HCT116 (cell line): Measurements from ENCODE around the gene ICAM1. TPM values are rescaled to one million over a fixed set of nuclear protein-coding genes. Genes with fewer than 3 reads are reported as not detected.

Experiments used
- ATAC-seq: fragments of 200-7000 bp; cut with Tn5 transposase; 2 replicates; pipeline ENCODE4 v1.9.1; 2020; ENCODE audit warnings: mild to moderate bottlenecking, moderate library complexity
- BruUV-seq: library from RNA; stranded (reverse); fragments of 400-500 nt; replicated peaks from 2 replicates; lab custom pipeline; 2021; lab: Mats Ljungman, UMichigan
- CTCF ChIA-PET: fragments of 300-600 bp; sonication (Branson Sonifier 250); formaldehyde crosslinking; loops from one replicate; lab custom pipeline; 2021; ENCODE audit warnings: antibody characterized with exemption; lab: Charles Lee
- POLR2A ChIA-PET: fragments of 300-600, 350-600 bp; sonication (Branson Sonifier 250); formaldehyde crosslinking; loops from one replicate; lab custom pipeline; 2021; ENCODE audit warnings: antibody characterized with exemption; lab: Charles Lee
- RAD21 ChIA-PET, 2 experiments: fragments of 300-600 bp; sonication (Branson Sonifier 250); formaldehyde crosslinking; loops; one replicate each; lab custom pipeline; 2023; ENCODE audit warnings: low total read pairs in 2 of 2; ENCODE audit not compliant: uncharacterized antibody in 2 of 2, unreplicated experiment in 2 of 2, low non-redundant PET in 1 of 2; lab: Charles Lee
- DNase-seq: peaks from one replicate; pipeline ENCODE4 v3.0.0-alpha.2; 2010; ENCODE audit warnings: low read depth, low spot score
- H2AFZ ChIP-seq: fragments of 200-600 bp; shearing (Covaris generic), sonication (generic); 2 replicates; pipeline ENCODE4 v1.6.1; 2017; ENCODE audit warnings: low read depth, mixed run types, mixed read lengths, antibody characterized with exemption, low read length; ENCODE audit not compliant: poor library complexity, severe bottlenecking
- H3K27ac ChIP-seq: 2 replicates; pipeline ENCODE4 v1.5.1; 2012; ENCODE audit warnings: low read depth, low read length
- H3K27me3 ChIP-seq: fragments of 200-600 bp; sonication (generic); 2 replicates; pipeline ENCODE4 v1.6.1; 2016; ENCODE audit warnings: mixed run types, low read length, mixed read lengths; ENCODE audit not compliant: insufficient read depth
- H3K36me3 ChIP-seq, 2 experiments: fragments of 200-500 bp in 1 of 2; fragments of 200-600 bp in 1 of 2; sonication (Bioruptor generic) in 1 of 2; sonication (generic) in 1 of 2; 2 replicates each; pipeline versions ENCODE4 v1.5.1 to v1.6.1; 2014 to 2016; ENCODE audit warnings: low read length in 2 of 2, inconsistent platforms in 1 of 2, mixed read lengths in 1 of 2, mixed run types in 1 of 2; ENCODE audit not compliant: insufficient read depth in 2 of 2, control insufficient read depth in 1 of 2
- H3K4me1 ChIP-seq, 2 experiments: fragments of 200-600 bp in 1 of 2; sonication (generic) in 1 of 2; 2 replicates each; pipeline versions ENCODE4 v1.5.1 to v1.6.1; 2012 to 2017; ENCODE audit warnings: low read length in 2 of 2, inconsistent platforms in 1 of 2, mild to moderate bottlenecking in 1 of 2, mixed read lengths in 1 of 2, mixed run types in 1 of 2, moderate library complexity in 1 of 2; ENCODE audit not compliant: insufficient read depth in 2 of 2, control insufficient read depth in 1 of 2
- H3K4me2 ChIP-seq: fragments of 200-600 bp; sonication (generic); 2 replicates; pipeline ENCODE4 v1.6.1; 2017; ENCODE audit warnings: mixed run types, low read length, mixed read lengths
- H3K4me3 ChIP-seq, 2 experiments: fragments of 200-600 bp in 1 of 2; sonication (generic) in 1 of 2; replicated peaks in 1 of 2; 2 replicates each; pipeline ENCODE4 v1.5.1; 2011 to 2016; ENCODE audit warnings: low read length in 2 of 2, control low read depth in 1 of 2, low read depth in 1 of 2, mild to moderate bottlenecking in 1 of 2, mixed read lengths in 1 of 2, mixed run types in 1 of 2
- H3K79me2 ChIP-seq: fragments of 200-600 bp; sonication (generic); 2 replicates; pipeline ENCODE4 v1.6.1; 2017; ENCODE audit warnings: mild to moderate bottlenecking, mixed run types, low read length, moderate library complexity, mixed read lengths; ENCODE audit not compliant: insufficient read depth
- H3K9ac ChIP-seq: fragments of 200-600 bp; sonication (generic); 2 replicates; pipeline ENCODE4 v1.6.1; 2016; ENCODE audit warnings: low read length, mixed read lengths
- H3K9me2 ChIP-seq: fragments of 200-600 bp; sonication (generic), shearing (Covaris generic); 2 replicates; pipeline ENCODE4 v1.6.1; 2017; ENCODE audit warnings: mixed run types, mild to moderate bottlenecking, moderate library complexity; ENCODE audit not compliant: insufficient read depth
- H3K9me3 ChIP-seq, 2 experiments: fragments of 200-500 bp in 1 of 2; fragments of 200-600 bp in 1 of 2; sonication (Bioruptor generic) in 1 of 2; sonication (generic) in 1 of 2; 2 replicates each; pipeline ENCODE4 v1.6.1; 2014 to 2017; ENCODE audit warnings: low read length in 2 of 2, mixed read lengths in 2 of 2, inconsistent platforms in 1 of 2, low read depth in 1 of 2, mild to moderate bottlenecking in 1 of 2, mixed run types in 1 of 2, moderate library complexity in 1 of 2; ENCODE audit not compliant: control insufficient read depth in 1 of 2, insufficient read depth in 1 of 2
- H4K20me1 ChIP-seq: fragments of 200-600 bp; sonication (generic), shearing (Covaris generic); 2 replicates; pipeline ENCODE4 v1.6.1; 2017; ENCODE audit warnings: mixed run types, mild to moderate bottlenecking, moderate library complexity; ENCODE audit not compliant: insufficient read depth
- CEBPB ChIP-seq: IDR thresholded peaks from 2 replicates; pipeline ENCODE4 v1.6.1; 2012; ENCODE audit warnings: low read depth
- ELF1 ChIP-seq: IDR thresholded peaks from 2 replicates; pipeline ENCODE4 v1.6.1; 2012; ENCODE audit warnings: low read depth, borderline replicate concordance
- EZH2 ChIP-seq: fragments of 200-600 bp; sonication (generic); IDR thresholded peaks from 2 replicates; pipeline ENCODE4 v1.6.1; 2017; ENCODE audit warnings: antibody characterized with exemption, mixed run types
- EZH2phosphoT487 ChIP-seq: fragments of 200-600 bp; IDR thresholded peaks from 2 replicates; pipeline ENCODE4 v1.6.1; 2018; ENCODE audit warnings: antibody characterized with exemption, borderline replicate concordance
- FOSL1 ChIP-seq: IDR thresholded peaks from 2 replicates; pipeline ENCODE4 v1.6.1; 2012; ENCODE audit warnings: low read depth
- JUND ChIP-seq: IDR thresholded peaks from 2 replicates; pipeline ENCODE4 v1.6.1; 2012
- POLR2A ChIP-seq: IDR thresholded peaks from 2 replicates; pipeline ENCODE4 v1.7.0; 2011; ENCODE audit warnings: borderline replicate concordance; ENCODE audit not compliant: insufficient read depth, insufficient read length; ENCODE audit errors: extremely low read depth
- POLR2AphosphoS5 ChIP-seq: IDR thresholded peaks from 2 replicates; pipeline ENCODE4 v1.6.1; 2011; ENCODE audit warnings: mild to moderate bottlenecking, low read depth, low read length, moderate library complexity
- RAD21 ChIP-seq: IDR thresholded peaks from 2 replicates; pipeline ENCODE4 v1.6.1; 2012; ENCODE audit warnings: low read depth, mild to moderate bottlenecking
- SP1 ChIP-seq: IDR thresholded peaks from 2 replicates; pipeline ENCODE4 v1.6.1; 2012; ENCODE audit warnings: low read depth
- SRF ChIP-seq: IDR thresholded peaks from 2 replicates; pipeline ENCODE4 v1.6.1; 2012; ENCODE audit warnings: low read depth
- YY1 ChIP-seq: IDR thresholded peaks from 2 replicates; pipeline ENCODE4 v1.6.1; 2011; ENCODE audit warnings: low read length, low read depth, moderate library complexity, mild to moderate bottlenecking; ENCODE audit not compliant: insufficient replicate concordance; ENCODE audit errors: extremely low read depth
- ZFX ChIP-seq: fragments of 450-650 bp; IDR thresholded peaks from 2 replicates; pipeline ENCODE4 v1.6.1; 2017
- intact Hi-C: fragments of 100-400 bp; cut with micrococcal nuclease; formaldehyde crosslinking; loops from 2 replicates; pipeline ENCODE4 v1.10.0; 2022
- total RNA-seq: library from RNA; stranded (reverse); gene quantifications from one replicate; pipeline ENCODE4 v1.2.1, GENCODE V29; 2021; ENCODE audit not compliant: unreplicated experiment
- TF ChIP-seq, protein P1 (sequence below): IDR thresholded peaks from 2 replicates; pipeline ENCODE4 v1.6.1; 2012; ENCODE audit warnings: low read depth
- TF ChIP-seq, protein P2 (sequence below): IDR thresholded peaks from 2 replicates; pipeline ENCODE4 v1.6.1; 2012
- TF ChIP-seq, protein P3 (sequence below): IDR thresholded peaks from 2 replicates; pipeline ENCODE4 v1.6.1; 2012
- TF ChIP-seq, protein P4 (sequence below): IDR thresholded peaks from 2 replicates; pipeline ENCODE4 v1.6.1; 2011; ENCODE audit warnings: mild to moderate bottlenecking, low read length, moderate library complexity; ENCODE audit not compliant: insufficient replicate concordance; ENCODE audit errors: extremely low read depth

ICAM1 gene
- total RNA-seq, 1 experiment from 2014 or later, result 5.0 TPM

DNA sequence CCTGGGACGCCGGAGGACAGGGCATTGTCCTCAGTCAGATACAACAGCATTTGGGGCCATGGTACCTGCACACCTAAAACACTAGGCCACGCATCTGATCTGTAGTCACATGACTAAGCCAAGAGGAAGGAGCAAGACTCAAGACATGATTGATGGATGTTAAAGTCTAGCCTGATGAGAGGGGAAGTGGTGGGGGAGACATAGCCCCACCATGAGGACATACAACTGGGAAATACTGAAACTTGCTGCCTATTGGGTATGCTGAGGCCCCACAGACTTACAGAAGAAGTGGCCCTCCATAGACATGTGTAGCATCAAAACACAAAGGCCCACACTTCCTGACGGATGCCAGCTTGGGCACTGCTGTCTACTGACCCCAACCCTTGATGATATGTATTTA, 14.5 kb downstream of the ICAM1 start:
- ATAC-seq (no peak), DNase-seq (no peak)
- CTCF ChIA-PET, result interaction anchor here (1.9 kb wide), 1 partner anchor 26 kb away, joined by 7 read pairs; no protein-coding TSS in a partner anchor
- H3K9me3 ChIP-seq, result no peaks in the 10 kb centered on the region
- POLR2A ChIA-PET, result no interaction called here
- no peaks in the 10 kb centered on the region for H3K9me2 ChIP-seq
- intact Hi-C loops, result no loop called here
- H3K27me3 ChIP-seq, result no peaks in the 10 kb centered on the region
- no TSS peak for BruUV-seq
- H3K36me3 ChIP-seq, result no peaks in the 10 kb centered on the region; a peak in 2 of 4 replicates
- no peak overlapping the region for H3K4me3 ChIP-seq
- RAD21 ChIA-PET, result no interaction called here
- TF ChIP-seq RAD21, result no peak
- TF ChIP-seq POLR2AphosphoS5, result no peak
- no peak for TF ChIP-seq SRF
- TF ChIP-seq, protein P1, sequence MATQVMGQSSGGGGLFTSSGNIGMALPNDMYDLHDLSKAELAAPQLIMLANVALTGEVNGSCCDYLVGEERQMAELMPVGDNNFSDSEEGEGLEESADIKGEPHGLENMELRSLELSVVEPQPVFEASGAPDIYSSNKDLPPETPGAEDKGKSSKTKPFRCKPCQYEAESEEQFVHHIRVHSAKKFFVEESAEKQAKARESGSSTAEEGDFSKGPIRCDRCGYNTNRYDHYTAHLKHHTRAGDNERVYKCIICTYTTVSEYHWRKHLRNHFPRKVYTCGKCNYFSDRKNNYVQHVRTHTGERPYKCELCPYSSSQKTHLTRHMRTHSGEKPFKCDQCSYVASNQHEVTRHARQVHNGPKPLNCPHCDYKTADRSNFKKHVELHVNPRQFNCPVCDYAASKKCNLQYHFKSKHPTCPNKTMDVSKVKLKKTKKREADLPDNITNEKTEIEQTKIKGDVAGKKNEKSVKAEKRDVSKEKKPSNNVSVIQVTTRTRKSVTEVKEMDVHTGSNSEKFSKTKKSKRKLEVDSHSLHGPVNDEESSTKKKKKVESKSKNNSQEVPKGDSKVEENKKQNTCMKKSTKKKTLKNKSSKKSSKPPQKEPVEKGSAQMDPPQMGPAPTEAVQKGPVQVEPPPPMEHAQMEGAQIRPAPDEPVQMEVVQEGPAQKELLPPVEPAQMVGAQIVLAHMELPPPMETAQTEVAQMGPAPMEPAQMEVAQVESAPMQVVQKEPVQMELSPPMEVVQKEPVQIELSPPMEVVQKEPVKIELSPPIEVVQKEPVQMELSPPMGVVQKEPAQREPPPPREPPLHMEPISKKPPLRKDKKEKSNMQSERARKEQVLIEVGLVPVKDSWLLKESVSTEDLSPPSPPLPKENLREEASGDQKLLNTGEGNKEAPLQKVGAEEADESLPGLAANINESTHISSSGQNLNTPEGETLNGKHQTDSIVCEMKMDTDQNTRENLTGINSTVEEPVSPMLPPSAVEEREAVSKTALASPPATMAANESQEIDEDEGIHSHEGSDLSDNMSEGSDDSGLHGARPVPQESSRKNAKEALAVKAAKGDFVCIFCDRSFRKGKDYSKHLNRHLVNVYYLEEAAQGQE, result no peak
- TF ChIP-seq, protein P2, sequence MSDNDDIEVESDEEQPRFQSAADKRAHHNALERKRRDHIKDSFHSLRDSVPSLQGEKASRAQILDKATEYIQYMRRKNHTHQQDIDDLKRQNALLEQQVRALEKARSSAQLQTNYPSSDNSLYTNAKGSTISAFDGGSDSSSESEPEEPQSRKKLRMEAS, result no peak
- no peak for TF ChIP-seq POLR2A
- TF ChIP-seq, protein P3, sequence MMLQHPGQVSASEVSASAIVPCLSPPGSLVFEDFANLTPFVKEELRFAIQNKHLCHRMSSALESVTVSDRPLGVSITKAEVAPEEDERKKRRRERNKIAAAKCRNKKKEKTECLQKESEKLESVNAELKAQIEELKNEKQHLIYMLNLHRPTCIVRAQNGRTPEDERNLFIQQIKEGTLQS, result no peak
- no peak for TF ChIP-seq CEBPB
- TF ChIP-seq, protein P4, sequence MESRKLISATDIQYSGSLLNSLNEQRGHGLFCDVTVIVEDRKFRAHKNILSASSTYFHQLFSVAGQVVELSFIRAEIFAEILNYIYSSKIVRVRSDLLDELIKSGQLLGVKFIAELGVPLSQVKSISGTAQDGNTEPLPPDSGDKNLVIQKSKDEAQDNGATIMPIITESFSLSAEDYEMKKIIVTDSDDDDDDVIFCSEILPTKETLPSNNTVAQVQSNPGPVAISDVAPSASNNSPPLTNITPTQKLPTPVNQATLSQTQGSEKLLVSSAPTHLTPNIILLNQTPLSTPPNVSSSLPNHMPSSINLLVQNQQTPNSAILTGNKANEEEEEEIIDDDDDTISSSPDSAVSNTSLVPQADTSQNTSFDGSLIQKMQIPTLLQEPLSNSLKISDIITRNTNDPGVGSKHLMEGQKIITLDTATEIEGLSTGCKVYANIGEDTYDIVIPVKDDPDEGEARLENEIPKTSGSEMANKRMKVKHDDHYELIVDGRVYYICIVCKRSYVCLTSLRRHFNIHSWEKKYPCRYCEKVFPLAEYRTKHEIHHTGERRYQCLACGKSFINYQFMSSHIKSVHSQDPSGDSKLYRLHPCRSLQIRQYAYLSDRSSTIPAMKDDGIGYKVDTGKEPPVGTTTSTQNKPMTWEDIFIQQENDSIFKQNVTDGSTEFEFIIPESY, result no peak
- no peak for TF ChIP-seq YY1
- TF ChIP-seq FOSL1, result no peak
- no peak for TF ChIP-seq EZH2
- no peak for TF ChIP-seq JUND
- no peak for TF ChIP-seq SP1
- TF ChIP-seq EZH2phosphoT487, result no peak
- TF ChIP-seq ELF1, result no peak
- TF ChIP-seq ZFX, result no peak
- no peak overlapping the region for H3K9ac ChIP-seq
- H3K4me2 ChIP-seq, result no peak overlapping the region
- H3K27ac ChIP-seq, result no peak overlapping the region
- no peak overlapping the region for H2AFZ ChIP-seq
- H3K4me1 ChIP-seq, result peaks cover 13 to 51% of the 10 kb centered on the region in 2 experiments
- no peaks in the 10 kb centered on the region for H4K20me1 ChIP-seq
- peaks cover 2% of the 10 kb centered on the region; the same call in 1 of the 2 replicates for H3K79me2 ChIP-seq
